ENCODE data around the gene CENPM. TPM values are rescaled to one million over a fixed set of nuclear protein-coding genes. Genes with fewer than 3 reads are reported as not detected.
A peak's percentile ranks its signal among the peaks of the same experiment; 100 is the strongest.

Gene CENPM
- total and polyA plus RNA-seq, 10 of the 15 experiments (the other 5 are each of a cell fraction or from before 2014, with no cell fraction given) = 36.7 to 212 (median 74.7) TPM

GRCh38 chr22:41928593-41929417, 18.1 kb downstream of the CENPM start (continued):
- TF ChIP-seq SUPT20H (IDR thresholded peaks at IDR 0.05; ENCODE audit: borderline replicate concordance, control insufficient read depth, low read depth, low read length) = no peak
- TF ChIP-seq CUX1 (IDR thresholded peaks at IDR 0.05; ENCODE audit: insufficient replicate concordance, low read depth, low read length) = no peak
- no peak for TF ChIP-seq SMARCA5 (IDR thresholded peaks at IDR 0.05)
- TF ChIP-seq NFIC (IDR thresholded peaks at IDR 0.05; ENCODE audit: low read depth, low read length) = no peak
- no peak for TF ChIP-seq MEF2B (IDR thresholded peaks at IDR 0.05; ENCODE audit: partially characterized antibody, poor library complexity, severe bottlenecking)
- 0 out of 2 replicates have a peak, but pooled peaks have one; percentile 9 for TF ChIP-seq YY1 (IDR thresholded peaks at IDR 0.05; ENCODE audit: low read depth, low read length)
- TF ChIP-seq NRF1 (conservative IDR thresholded peaks at IDR 0.05; ENCODE audit: low read depth, low read length) = no peak
- no peak for TF ChIP-seq ELK1 (IDR thresholded peaks at IDR 0.05; ENCODE audit: low read depth, low read length)
- TF ChIP-seq CBFB (IDR thresholded peaks at IDR 0.05; ENCODE audit: low read depth) = no peak
- no peak for TF ChIP-seq PAX5 (IDR thresholded peaks at IDR 0.05; ENCODE audit: borderline replicate concordance, low read depth, low read length)
- no peak for TF ChIP-seq ZSCAN29 (IDR thresholded peaks at IDR 0.05)
- no peak for TF ChIP-seq MAX (IDR thresholded peaks at IDR 0.05; ENCODE audit: low read depth, low read length)
- TF ChIP-seq ZZZ3 (IDR thresholded peaks at IDR 0.05; ENCODE audit: control insufficient read depth, insufficient read length, low read depth) = no peak
- TF ChIP-seq ATF2 (IDR thresholded peaks at IDR 0.05; ENCODE audit: low read length) = no peak
- TF ChIP-seq CEBPB (IDR thresholded peaks at IDR 0.05; ENCODE audit: borderline replicate concordance in 1 of 2, low read depth in 2 of 2, low read length in 2 of 2) = no peak
- no peak for TF ChIP-seq NFXL1 (IDR thresholded peaks at IDR 0.05; ENCODE audit: borderline replicate concordance)
- TF ChIP-seq IRF5 (IDR thresholded peaks at IDR 0.05; ENCODE audit: borderline replicate concordance) = no peak
- no peak for TF ChIP-seq RBBP5 (conservative IDR thresholded peaks at IDR 0.05)
- TF ChIP-seq STAT3 (IDR thresholded peaks at IDR 0.05; ENCODE audit: low read depth, low read length) = no peak
- 0 out of 2 replicates have a peak, but pooled peaks have one; percentile 13 for TF ChIP-seq TCF3 (IDR thresholded peaks at IDR 0.05; ENCODE audit: borderline replicate concordance, insufficient read depth, low read depth, low read length)
- no peak for TF ChIP-seq SREBF1 (IDR thresholded peaks at IDR 0.05; ENCODE audit: low read length)

Data from GM12878 (cell line).